Measurements from ENCODE around the gene TRAPPC10.

Gene TRAPPC10

DNA sequence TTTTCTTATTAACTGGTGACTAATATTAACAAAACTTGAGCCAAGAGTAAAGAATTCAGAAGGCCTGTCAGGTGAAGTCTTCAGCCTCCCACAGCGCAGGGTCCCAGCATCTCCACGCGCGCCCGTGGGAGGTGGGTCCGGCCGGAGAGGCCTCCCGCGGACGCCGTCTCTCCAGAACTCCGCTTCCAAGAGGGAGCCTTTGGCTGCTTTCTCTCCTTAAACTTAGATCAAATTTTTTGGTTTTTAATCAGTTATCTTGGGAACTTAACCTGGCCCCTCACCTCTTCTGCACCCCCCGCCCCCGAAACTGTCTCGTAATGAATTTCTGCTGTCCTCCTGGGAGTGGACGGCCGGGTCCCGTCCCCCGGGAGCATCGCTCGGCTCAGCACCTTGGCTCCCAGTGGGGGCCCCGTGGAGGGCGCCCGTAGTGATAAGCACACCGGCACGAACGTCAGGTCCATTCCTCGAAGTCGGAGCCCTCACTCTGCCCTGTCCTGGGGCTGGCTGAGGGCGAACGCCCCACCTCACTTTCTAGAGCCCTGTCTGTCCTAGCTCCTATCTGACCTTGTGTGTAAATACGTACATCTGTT, 29.5 kb upstream of the TRAPPC10 start:
- no peak for DNase-seq

DNA sequence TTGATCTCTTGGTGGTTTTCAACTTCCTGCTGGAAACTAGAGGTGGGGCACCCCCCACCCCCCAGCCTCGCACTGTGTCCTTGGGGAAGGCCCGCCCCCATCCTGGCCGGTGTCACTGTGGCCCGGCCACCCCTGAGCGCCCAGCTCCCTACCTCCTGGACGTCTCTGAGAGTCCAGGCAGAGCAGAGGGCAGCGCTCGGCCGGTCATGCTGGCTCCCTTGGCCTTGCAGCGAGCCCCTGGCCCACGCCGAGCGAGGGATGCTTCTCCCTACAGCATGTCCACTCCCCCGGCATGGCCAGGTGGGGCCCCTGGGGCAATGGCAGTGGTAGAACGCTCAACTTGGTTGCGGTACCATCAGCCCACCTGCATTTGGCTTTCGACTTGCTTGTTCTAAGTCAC, 28.7 kb upstream of the TRAPPC10 start:
- no peak for DNase-seq

DNA sequence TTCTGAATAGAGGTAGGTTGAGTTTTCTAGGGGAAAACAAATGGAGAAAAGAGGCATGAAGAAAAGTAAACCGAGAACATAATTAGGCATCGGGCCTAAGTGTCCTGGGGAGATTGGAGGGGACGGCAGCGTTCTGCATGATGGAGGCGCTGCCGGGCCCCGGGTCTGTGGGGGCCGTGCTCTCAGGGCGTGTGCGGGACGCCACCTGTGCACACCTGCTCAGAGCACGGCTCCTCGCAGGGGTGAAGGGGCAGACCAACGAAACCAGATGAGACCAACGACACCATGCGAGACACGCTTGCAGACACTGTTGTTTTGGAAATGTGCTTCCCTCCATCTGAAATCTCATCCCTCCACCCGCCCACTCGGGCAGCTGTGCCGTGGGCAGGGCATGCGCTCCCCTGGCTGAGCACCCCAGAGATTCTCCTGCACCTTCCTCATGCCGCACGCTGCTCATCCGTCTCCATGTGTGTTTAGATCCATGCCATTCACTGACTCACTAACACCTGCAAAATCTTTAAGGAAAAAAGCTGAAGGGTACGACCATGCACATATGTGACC, 28.2 kb upstream of the TRAPPC10 start:
- DNase-seq, result no peak

GRCh38 chr21:43984905-43985689, 27.0 kb upstream of the TRAPPC10 start:
- DNase-seq, result no peak

DNA sequence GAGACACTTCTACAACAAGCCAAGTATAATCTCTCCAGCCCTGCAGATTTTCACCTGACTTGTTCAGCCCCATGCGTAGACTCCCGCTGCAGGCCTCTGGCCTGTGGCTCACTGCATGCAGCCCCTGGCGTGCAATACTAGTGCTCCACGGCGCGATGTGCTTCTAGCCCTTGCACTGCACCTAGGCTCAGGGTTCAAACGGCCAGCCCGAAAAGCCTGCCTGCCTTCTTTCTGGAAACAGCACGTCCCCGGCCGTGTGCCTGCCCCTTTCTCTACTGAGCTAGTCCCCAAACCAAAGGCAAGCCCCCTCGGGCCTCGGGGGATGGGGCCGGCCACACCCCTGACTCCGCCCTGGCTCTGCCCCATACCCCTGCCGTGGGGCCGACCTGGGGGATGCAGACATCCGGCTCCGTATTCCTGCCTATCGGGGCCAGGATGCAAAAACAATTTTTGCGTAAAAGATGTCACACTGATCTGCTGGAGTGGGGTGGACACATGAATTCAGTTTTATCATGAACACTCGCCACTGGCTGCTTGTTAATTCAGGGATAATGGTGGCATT, 26.3 kb upstream of the TRAPPC10 start:
- DNase-seq, result no peak

DNA sequence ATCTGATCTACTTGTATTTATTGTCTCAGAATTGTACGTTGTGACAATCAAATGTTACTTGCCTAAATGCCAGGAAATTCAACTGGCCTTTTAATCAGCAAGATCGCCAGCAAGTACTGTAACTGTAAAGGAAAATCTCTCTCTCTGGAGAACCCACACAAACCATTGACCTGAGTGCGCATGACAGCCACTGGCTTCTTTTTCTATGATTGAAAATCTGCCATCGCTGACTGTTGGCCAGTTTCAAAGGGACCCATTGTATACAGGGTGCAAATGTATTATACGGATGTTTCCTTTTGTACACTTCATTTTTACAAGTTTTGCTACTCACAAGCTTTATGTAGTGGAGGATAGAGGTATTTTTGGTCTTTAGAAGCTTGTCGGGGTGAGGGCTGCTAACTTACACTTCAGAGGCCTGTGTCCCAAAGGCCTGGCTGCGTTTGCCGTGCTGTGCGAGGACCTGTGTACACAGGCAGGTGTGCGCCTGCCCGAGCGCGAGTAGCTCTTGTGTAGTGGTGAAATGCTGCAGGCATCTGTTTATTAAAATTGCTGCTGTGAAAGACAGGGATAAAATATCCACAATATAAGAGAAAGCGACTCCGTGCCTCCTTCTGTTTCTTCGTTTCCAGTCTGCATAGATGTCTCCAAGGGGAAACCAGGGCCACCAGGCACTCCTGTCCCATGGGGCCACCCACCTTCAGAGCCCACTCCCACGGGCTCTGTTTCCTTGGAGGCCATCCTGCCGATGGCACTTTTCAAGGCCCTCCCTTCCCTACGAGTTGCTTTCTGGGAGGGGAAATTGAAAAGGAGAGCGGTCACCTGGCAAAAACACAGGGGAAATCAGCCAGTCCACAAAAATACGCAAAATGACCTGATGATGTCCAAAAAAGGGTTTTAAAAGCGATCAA, 25.3 kb upstream of the TRAPPC10 start:
- peak; percentile 75 for DNase-seq

GRCh38 chr21:43987509-43987908, 24.6 kb upstream of the TRAPPC10 start:
- DNase-seq, result no peak

DNA sequence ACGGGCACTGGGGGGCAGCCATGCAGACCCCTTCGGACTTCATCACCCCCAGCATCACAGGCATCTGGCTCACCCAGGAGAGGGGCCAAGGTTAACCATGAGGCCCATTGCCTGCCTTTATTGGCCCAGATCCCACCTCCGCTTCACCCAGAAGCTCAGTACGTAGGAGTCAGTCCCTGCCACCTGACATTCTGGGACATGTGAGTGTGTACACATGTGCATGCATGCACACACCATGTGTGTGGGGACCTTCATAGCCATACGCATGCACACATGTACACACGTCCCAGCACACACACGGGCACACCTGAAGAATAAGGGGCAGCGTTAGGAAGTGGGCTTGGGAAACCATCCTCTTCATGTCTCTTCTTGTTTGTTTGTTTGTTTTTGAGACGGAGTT, 24.1 kb upstream of the TRAPPC10 start:
- no peak for DNase-seq

DNA sequence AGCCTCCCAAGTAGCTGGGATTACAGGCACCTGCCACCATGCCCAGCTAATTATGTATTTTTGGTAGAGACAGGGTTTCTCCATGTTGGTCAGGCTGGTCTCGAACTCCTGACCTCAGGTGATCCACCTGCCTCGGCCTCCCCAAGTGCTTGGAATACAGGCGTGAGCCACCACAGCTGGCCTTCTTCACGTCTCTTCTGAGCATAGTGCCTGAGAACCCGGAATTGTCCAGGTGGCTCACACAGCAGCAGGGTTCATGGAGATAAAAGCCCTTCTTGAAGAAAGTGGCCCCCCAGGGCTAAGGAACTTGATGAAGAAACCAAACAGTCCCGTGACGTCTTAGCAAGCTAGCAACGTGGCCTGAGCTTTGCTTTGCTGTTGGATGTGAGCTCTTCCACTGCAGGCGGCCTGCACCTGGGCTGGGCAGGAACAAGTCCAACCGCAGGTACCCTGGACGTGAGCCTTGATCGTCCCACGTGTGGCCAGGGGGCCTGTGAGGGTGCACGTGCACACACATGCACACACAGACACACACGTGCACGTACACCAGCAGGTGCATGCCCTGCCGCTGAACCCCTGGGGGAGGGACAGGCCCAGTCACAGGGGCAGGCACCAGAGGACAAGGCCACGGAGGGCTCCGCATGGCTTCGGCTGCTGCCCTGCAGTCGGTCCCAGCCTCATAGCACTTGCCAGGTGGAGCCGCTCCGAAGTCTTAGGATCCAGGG, 23.4 kb upstream of the TRAPPC10 start:
- DNase-seq, result no peak

DNA sequence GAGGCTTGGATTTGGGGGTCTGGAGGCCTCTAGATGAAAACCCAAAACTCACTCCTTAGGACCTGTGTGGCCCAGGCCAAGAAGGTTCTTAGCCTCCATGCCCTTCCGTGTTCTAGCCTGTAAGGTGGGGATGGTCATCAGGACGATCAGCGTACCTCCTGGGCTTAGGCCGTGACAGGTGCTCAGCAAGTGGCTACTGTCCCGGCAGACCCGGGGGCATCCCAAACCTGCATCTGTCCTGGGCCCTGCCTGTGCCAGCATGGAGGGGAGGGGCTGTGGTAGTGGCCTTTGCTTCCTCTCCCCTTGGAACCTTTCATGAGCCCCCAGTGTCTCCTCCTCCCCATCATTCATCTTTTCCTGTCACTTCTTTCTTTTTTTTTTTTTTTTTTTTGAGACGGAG, 22.7 kb upstream of the TRAPPC10 start:
- DNase-seq, result no peak

GRCh38 chr21:43991447-43991991, 20.6 kb upstream of the TRAPPC10 start:
- DNase-seq, result no peak

GRCh38 chr21:43992121-43992520, 20.0 kb upstream of the TRAPPC10 start:
- no peak for DNase-seq

- DNase-seq, result no peak
Observed at GRCh38 chr21:43993420-43993934, 18.6 kb upstream of the TRAPPC10 start.

- DNase-seq, result no peak
Observed at GRCh38 chr21:43994085-43994484, 18.0 kb upstream of the TRAPPC10 start.

- no peak for DNase-seq
Observed at GRCh38 chr21:43994646-43995045, 17.5 kb upstream of the TRAPPC10 start.

DNA sequence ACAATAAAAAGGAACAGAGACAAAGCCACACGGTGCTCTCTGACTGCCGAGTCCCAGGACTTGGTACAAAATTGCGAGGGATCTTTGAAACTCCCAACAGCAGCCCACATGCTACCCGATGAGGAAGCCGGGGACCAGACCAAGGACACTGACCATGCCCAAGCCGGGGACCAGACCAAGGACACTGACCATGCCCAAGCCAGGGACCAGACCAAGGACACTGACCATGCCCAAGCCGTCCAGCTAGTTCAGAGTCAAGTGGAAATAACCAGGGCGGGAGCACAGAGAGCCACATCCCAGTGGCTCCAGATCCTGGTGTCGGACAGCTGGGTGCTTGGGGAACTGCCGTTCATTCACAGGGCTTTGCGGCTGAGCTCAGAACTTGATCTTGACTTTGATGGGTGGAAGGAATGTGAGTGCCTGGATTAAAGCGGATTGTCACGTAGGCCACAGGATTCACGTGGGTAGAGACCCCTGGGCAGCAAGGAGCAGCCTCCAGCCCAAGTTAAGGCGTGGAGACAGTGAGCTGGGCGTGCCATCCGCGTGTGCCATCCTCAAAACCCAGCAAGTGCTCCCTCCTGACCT, 16.5 kb upstream of the TRAPPC10 start:
- no peak for DNase-seq

GRCh38 chr21:43997766-43998742, 14.1 kb upstream of the TRAPPC10 start:
- DNase-seq, result no peak

DNA sequence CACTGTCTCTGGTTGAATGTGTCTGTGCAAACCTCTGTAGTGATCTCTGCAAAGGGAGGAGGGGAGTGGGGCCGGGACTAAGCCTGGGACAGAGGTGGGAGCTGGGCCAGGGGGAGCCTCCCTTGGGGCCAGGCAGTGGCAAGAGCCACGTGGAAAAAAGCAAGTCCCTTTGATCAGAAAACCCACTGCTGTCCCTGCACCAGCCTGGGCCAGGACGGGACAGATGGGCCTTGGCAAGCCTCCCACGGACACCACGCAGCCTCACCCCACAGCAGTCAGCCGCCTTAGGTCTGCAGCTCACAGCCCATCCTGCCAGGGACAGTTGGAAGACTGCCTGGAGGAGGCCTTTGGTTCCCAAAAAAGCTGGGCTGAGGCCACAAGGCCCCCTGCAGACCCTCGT, 11.7 kb upstream of the TRAPPC10 start:
- peak; percentile 84 for DNase-seq

DNA sequence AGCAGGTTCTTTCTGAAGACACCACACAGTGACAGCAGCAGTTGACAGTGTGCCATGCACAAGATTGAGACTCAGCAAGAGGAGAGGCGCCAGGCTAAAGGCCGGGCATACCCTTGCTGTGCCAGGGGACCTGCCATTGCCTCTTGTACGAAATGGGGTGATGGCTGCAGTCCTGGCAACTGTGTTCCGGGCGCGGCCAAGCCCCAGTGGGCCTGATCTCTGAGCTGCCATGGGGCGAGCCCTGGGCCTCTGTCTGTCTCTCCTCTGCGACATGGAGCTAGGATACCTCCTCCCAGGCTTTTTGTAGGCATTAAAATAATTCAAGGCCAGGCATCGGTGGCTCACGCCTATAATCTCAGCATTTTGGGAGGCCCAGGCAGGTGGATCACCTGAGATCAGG, 9.6 kb upstream of the TRAPPC10 start:
- no peak for DNase-seq

Data from midbrain (tissue), 1 donor.